ENCODE results near the gene PLA2G2F.

PLA2G2F gene

DNA sequence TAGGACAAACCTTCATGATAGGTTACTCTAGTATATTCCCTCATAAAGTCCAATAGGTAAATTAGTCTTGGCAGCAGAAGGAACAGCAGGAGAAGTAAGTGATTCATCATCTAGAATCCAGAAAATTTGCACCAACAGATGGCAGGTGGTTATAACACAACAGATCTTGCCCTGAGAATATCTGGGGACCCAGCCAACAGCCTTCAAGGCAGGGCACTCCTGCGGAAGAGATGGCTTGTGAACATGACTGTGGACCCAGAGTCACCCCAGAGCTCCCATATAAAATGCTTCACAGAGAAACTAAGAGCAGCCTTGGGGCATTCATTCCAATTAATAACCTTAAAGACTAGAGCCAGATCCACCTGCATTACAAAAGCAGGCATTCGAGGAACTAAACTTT lies 55.1 kb downstream of the PLA2G2F start:
- H3K4me3 ChIP-seq (ENCODE audit: low read length), result no peak overlapping the region
- peak; percentile 27 for DNase-seq (ENCODE audit: low read depth)
- TF ChIP-seq, protein P1, sequence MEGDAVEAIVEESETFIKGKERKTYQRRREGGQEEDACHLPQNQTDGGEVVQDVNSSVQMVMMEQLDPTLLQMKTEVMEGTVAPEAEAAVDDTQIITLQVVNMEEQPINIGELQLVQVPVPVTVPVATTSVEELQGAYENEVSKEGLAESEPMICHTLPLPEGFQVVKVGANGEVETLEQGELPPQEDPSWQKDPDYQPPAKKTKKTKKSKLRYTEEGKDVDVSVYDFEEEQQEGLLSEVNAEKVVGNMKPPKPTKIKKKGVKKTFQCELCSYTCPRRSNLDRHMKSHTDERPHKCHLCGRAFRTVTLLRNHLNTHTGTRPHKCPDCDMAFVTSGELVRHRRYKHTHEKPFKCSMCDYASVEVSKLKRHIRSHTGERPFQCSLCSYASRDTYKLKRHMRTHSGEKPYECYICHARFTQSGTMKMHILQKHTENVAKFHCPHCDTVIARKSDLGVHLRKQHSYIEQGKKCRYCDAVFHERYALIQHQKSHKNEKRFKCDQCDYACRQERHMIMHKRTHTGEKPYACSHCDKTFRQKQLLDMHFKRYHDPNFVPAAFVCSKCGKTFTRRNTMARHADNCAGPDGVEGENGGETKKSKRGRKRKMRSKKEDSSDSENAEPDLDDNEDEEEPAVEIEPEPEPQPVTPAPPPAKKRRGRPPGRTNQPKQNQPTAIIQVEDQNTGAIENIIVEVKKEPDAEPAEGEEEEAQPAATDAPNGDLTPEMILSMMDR (IDR thresholded peaks at IDR 0.05; ENCODE audit: insufficient read depth, low read depth, low read length, missing control alignments), result no peak

DNA sequence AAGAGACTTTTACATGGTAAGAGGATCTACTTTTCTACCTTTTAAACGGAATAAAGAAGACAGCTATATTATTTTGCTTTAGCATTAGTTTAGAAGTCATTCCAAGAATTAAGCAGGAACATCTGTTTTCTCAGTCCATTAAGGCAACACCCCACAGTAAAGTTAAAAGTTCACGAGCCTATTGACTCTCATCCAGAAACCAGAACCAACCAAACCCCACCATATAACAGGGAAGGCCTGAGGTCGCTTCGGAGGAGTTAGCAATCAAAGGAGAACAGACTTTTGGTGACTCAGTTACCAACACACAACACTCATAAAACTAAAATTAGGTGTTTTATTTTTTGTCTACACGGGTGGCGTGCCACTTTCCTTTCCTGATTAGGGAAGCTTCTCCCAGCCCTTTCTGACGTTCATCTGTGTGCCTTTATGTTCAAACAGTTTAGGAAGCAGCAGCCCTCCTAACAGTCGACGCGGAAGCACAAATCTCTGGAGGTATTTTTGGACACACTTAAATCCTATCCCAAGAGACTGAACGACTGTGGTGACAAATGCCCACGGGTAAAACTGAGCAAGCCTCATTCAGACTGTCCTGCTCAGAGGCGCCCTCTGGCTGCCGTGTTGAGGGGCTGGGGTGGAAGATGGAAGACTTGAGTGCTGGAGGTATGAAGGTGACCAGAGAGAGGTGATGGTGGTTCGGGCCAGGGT lies 55.8 kb downstream of the PLA2G2F start:
- TF ChIP-seq, protein P1 (IDR thresholded peaks at IDR 0.05; ENCODE audit: insufficient read depth, low read depth, low read length, missing control alignments), result peak; percentile 81
- no peak overlapping the region for H3K4me3 ChIP-seq (ENCODE audit: low read length)
- DNase-seq (ENCODE audit: low read depth), result peak; percentile 73

DNA sequence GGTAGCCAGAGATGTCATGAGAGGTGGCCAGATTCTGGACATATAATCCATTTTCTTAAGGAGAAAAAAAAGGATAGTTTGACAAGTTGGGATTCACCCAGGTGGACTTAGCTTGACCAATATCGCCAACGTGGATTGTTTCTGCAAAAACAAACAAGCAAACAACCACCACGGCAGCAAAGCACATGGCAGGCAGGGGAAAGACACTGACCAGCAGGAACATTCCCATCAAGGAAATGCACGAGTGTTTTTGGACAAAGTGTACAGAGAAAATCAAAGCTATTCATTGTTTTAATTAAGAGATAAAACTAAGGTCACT lies 56.3 kb downstream of the PLA2G2F start:
- no peak for DNase-seq (ENCODE audit: low read depth)
- H3K4me3 ChIP-seq (ENCODE audit: low read length), result no peak overlapping the region
- TF ChIP-seq, protein P1 (IDR thresholded peaks at IDR 0.05; ENCODE audit: insufficient read depth, low read depth, low read length, missing control alignments), result no peak

DNA sequence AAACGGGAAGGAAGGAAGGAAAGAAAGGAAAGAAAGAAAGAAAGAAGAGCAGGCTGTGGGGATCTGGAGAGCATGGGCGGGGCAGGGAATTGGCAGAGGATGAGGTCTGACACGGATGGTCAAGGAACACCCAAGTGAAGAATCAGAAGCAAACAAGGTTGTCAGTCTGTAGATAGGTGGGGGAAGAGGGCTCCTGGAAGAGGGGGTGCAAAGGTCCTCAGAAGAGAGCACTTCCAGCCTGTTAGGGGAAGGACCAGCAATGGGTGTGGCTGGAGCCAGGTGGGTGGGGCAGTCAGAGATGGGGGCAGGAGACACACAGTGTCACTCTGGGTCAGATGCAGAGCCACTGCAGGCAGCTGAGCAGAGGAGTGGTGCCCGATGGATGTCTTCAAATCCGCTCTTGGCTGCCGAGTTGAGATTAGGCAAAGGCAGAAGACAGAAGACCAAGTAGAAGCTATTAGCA lies 58.2 kb downstream of the PLA2G2F start:
- no peak overlapping the region for H3K4me3 ChIP-seq (ENCODE audit: low read length)
- no peak for DNase-seq (ENCODE audit: low read depth)
- TF ChIP-seq, protein P1 (IDR thresholded peaks at IDR 0.05; ENCODE audit: insufficient read depth, low read depth, low read length, missing control alignments), result no peak

DNA sequence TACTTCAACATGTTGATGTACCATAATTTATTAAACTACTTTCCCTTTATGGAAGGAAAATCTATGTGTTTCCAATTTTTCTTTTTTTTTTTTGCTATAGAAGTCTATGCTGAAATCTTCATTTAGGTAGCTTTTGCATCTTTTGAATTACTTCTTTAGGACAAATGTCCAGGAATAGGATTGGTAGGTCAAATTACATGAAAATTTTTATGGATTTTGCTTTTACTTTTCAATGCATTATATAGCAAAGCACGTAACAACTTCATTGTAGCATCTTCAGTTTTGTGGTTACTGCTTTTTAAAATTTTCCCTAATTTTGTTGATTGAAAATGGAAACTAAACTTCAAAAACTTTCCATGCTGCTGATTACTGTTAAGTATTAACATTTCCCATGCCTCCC lies 59.2 kb downstream of the PLA2G2F start:
- H3K4me3 ChIP-seq (ENCODE audit: low read length), result no peak overlapping the region
- TF ChIP-seq, protein P1 (IDR thresholded peaks at IDR 0.05; ENCODE audit: insufficient read depth, low read depth, low read length, missing control alignments), result no peak
- DNase-seq (ENCODE audit: low read depth), result no peak

DNA sequence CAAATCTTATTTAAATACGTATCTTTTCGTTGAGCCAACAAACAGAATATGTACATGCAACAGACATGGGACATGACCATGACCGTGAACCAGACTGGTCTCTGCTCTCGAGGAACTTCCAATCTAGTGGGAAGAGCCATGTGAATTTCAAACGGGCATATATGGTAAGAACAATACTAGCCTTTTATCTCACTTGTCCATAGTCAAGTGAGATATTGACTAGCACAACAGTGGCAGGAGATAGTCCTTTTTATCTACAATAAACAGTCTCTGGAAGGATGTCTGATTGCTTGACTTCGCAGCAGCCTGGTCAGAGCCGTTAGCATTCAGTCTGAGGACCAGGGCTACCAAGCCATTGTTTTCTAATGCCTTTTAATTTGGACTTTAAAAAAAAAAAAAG lies 59.8 kb downstream of the PLA2G2F start:
- TF ChIP-seq, protein P1 (IDR thresholded peaks at IDR 0.05; ENCODE audit: insufficient read depth, low read depth, low read length, missing control alignments), result no peak
- DNase-seq (ENCODE audit: low read depth), result no peak
- no peak overlapping the region for H3K4me3 ChIP-seq (ENCODE audit: low read length)

DNA sequence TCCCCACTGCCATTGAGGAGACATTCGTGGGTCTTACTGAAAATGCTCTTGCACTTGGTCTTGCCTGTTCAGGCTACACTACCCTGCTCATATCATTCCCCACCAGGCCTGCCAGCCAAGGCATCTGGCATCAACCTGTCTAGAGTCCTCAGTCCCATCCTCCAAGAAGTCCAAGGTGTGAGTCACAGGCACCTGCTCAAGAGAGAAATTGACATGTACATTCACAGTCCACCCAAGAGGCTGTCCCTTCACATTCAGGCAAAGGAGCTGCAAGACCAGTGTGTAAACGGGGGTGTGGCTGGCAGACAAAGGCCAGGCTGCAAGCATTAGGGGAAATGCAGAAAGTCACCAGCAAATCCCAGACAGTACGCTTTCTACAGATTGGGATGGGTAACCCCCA lies 60.3 kb downstream of the PLA2G2F start:
- TF ChIP-seq, protein P1 (IDR thresholded peaks at IDR 0.05; ENCODE audit: insufficient read depth, low read depth, low read length, missing control alignments), result no peak
- H3K4me3 ChIP-seq (ENCODE audit: low read length), result no peak overlapping the region
- DNase-seq (ENCODE audit: low read depth), result peak; percentile 34

Measured in epithelial cell of esophagus (primary cell).